ENCODE results near the gene ZNF765. TPM values are rescaled to one million over a fixed set of nuclear protein-coding genes. Genes with fewer than 3 reads are reported as not detected.
A peak's percentile ranks its signal among the peaks of the same experiment; 100 is the strongest.

ZNF765 gene
- total and polyA plus RNA-seq, 2 experiments from 2014 or later, result 6.4 to 25.1 TPM

DNA sequence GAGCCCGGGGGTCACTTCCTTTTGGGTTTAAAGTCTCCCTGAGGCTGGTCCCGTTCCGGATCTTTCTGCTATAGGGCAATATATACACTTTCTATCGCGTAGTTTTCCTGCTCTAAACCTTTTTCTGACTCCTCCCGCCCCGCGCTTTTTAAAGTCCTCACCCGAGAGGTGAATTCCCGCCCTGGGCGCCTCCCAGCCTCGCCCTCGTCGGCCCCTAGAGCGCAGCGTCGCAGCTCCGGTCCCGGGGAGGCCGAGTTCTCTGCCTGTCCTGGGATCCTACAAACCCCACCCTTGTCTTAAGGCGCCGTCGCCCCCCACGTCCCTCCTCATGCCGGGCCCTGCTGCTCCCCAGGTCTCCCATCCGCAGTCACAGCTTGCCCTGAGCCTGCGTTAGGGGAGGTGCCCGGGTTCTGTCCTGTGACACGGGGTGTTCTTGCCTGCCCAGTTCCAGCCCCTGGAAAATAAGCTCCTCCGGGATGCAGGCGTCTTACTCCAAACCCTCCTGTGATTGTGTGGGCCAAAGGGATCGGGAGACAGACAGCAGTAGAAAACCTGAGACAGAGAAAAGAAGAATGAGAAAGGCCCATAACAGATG is 29.0 kb upstream of the ZNF765 start:
- no peaks in the 10 kb centered on the region for H3K36me3 ChIP-seq
- H3K4me1 ChIP-seq (ENCODE audit: low read depth), result no peaks in the 10 kb centered on the region
- no peaks in the 10 kb centered on the region for H3K27me3 ChIP-seq
- H3K9me3 ChIP-seq (ENCODE audit: low read depth), result no peaks in the 10 kb centered on the region
- H3K27ac ChIP-seq, result no peak overlapping the region
- peak in 1 of 2 donors; percentile 54 for DNase-seq (ENCODE audit: low read depth in 1 of 2, low spot score in 1 of 2)
- TF ChIP-seq, protein P1, sequence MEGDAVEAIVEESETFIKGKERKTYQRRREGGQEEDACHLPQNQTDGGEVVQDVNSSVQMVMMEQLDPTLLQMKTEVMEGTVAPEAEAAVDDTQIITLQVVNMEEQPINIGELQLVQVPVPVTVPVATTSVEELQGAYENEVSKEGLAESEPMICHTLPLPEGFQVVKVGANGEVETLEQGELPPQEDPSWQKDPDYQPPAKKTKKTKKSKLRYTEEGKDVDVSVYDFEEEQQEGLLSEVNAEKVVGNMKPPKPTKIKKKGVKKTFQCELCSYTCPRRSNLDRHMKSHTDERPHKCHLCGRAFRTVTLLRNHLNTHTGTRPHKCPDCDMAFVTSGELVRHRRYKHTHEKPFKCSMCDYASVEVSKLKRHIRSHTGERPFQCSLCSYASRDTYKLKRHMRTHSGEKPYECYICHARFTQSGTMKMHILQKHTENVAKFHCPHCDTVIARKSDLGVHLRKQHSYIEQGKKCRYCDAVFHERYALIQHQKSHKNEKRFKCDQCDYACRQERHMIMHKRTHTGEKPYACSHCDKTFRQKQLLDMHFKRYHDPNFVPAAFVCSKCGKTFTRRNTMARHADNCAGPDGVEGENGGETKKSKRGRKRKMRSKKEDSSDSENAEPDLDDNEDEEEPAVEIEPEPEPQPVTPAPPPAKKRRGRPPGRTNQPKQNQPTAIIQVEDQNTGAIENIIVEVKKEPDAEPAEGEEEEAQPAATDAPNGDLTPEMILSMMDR (IDR thresholded peaks at IDR 0.05; ENCODE audit: low read depth, low read length), result no peak
- H3K4me3 ChIP-seq, result peak overlapping the region; percentile 71

DNA sequence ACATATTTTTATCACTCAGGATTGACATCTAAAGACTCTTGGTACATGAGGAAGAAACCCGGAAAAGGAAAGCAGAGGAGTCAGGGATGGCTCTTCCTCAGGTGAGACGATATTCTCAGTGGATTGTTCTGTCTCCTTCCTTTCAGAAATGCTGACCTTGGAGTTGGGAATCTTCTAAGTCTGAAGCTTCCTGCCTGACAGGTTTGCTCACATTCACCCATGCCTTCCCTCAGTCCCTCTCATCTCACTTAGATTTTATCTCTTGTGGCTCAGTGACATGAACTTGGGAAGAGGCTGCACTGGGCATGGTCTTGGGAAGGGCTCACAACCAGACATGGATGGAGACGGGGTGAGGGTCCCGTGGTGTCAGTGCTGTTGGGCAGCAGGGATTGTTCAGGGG is 22.8 kb upstream of the ZNF765 start:
- TF ChIP-seq, protein P1 (IDR thresholded peaks at IDR 0.05; ENCODE audit: low read depth, low read length), result no peak
- Histone ChIP-seq H3K27me3 (no peaks in the 10 kb centered on the region), H3K9me3 (ENCODE audit: low read depth) (no peaks in the 10 kb centered on the region), H3K27ac (no peak overlapping the region), H3K4me3 (no peak overlapping the region), H3K4me1 (ENCODE audit: low read depth) (no peaks in the 10 kb centered on the region), H3K36me3 (no peaks in the 10 kb centered on the region)
- no peak for DNase-seq (ENCODE audit: low read depth in 1 of 2, low spot score in 1 of 2)

DNA sequence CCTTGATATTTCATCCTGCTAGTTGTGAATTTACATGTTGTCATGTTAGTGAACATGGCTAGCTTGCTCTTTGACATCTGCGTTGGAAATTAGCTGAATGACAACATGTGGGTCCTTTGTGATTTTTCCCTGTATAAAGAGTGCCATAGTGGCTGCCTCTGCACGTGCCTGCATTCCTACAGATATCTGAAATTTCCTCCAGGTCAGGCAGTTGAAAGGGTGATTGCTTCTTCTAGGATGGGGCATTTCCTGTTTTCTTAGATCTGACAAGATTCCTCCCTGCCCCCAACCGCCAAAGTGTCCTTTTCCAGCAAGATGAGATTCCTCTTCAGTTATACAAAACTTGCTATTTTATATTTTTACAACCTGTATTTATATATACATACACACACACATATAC is 20.7 kb upstream of the ZNF765 start:
- TF ChIP-seq, protein P1 (IDR thresholded peaks at IDR 0.05; ENCODE audit: low read depth, low read length), result no peak
- no peak for DNase-seq (ENCODE audit: low read depth in 1 of 2, low spot score in 1 of 2)
- no peak overlapping the region for H3K27ac ChIP-seq
- H3K4me3 ChIP-seq, result no peak overlapping the region
- H3K4me1 ChIP-seq (ENCODE audit: low read depth), result no peaks in the 10 kb centered on the region
- no peaks in the 10 kb centered on the region for H3K27me3 ChIP-seq
- H3K36me3 ChIP-seq, result no peaks in the 10 kb centered on the region
- no peaks in the 10 kb centered on the region for H3K9me3 ChIP-seq (ENCODE audit: low read depth)

DNA sequence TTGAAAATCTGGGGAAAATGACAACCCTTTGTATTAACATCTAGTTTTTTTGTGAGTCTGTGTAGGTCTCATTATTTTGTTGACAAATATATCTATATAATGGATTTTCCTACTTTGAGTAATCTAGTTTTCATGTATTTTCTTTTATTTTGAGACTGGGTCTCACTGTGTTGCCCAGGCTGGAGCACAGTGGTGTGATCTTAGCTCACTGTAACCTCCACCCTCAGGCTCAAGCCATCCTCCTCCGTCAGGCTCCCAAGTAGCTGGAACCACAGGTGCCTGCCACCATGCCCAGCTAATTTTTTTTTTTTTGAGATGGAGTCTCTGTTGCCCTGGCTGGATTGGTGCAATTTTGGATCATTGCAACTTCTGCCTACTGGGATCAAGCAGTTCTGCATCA is 20.2 kb upstream of the ZNF765 start:
- TF ChIP-seq, protein P1 (IDR thresholded peaks at IDR 0.05; ENCODE audit: low read depth, low read length), result no peak
- Histone ChIP-seq H3K9me3 (ENCODE audit: low read depth) (no peaks in the 10 kb centered on the region), H3K27me3 (no peaks in the 10 kb centered on the region), H3K4me1 (ENCODE audit: low read depth) (no peaks in the 10 kb centered on the region), H3K4me3 (no peak overlapping the region), H3K27ac (no peak overlapping the region), H3K36me3 (no peaks in the 10 kb centered on the region)
- DNase-seq (ENCODE audit: low read depth in 1 of 2, low spot score in 1 of 2), result no peak

- no peak overlapping the region for H3K27ac ChIP-seq
- H3K27me3 ChIP-seq, result no peaks in the 10 kb centered on the region
- H3K4me3 ChIP-seq, result no peak overlapping the region
- TF ChIP-seq, protein P1 (IDR thresholded peaks at IDR 0.05; ENCODE audit: low read depth, low read length), result no peak
- no peak for DNase-seq (ENCODE audit: low read depth in 1 of 2, low spot score in 1 of 2)
- no peaks in the 10 kb centered on the region for H3K4me1 ChIP-seq (ENCODE audit: low read depth)
- H3K36me3 ChIP-seq, result peaks cover 8% of the 10 kb centered on the region
- H3K9me3 ChIP-seq (ENCODE audit: low read depth), result no peaks in the 10 kb centered on the region
Measured at GRCh38 chr19:53381376-53381775, 13.6 kb upstream of the ZNF765 start.

Measured in cardiac muscle cell (in vitro differentiated cells and primary cell).